GM12878 (cell line): Measurements from ENCODE around the gene C2orf69. TPM values are rescaled to one million over a fixed set of nuclear protein-coding genes. Genes with fewer than 3 reads are reported as not detected.

ENCODE experiments used
- ATAC-seq: fragments of 200-7000 bp; cut with Tn5 transposase; 3 replicates; pipeline ENCODE4 v1.9.1; 2020; ENCODE audit warnings: mild to moderate bottlenecking, moderate library complexity
- BruUV-seq: library from RNA; stranded (reverse); fragments of 400-500 nt; replicated peaks from 2 replicates; lab custom pipeline; 2021; lab: Mats Ljungman, UMichigan
- CTCF ChIA-PET: fragments of 300-600 bp; sonication (Branson Sonifier 250); formaldehyde crosslinking; extraction: SDS; loops from one replicate; lab custom pipeline; 2021; ENCODE audit warnings: inconsistent platforms; lab: Yijun Ruan, JAX
- POLR2A ChIA-PET: fragments of 350-600 bp; formaldehyde crosslinking; extraction: SDS; loops from one replicate; lab custom pipeline; 2021; ENCODE audit warnings: inconsistent platforms; lab: Charles Lee
- RAD21 ChIA-PET: fragments of 300-600 bp; sonication (Branson Sonifier 250); formaldehyde crosslinking; loops from one replicate; lab custom pipeline; 2023; ENCODE audit warnings: antibody characterized with exemption; ENCODE audit not compliant: unreplicated experiment; lab: Charles Lee
- SMC1A ChIA-PET: fragments of 300-600 bp; sonication (Branson Sonifier 250); formaldehyde crosslinking; loops from one replicate; lab custom pipeline; 2023; ENCODE audit not compliant: unreplicated experiment, uncharacterized antibody; lab: Charles Lee
- DNase-seq: peaks from one replicate; pipeline ENCODE4 v3.0.0-alpha.2; 2011; ENCODE audit warnings: low read depth, low spot score
- FAIRE-seq: peaks from 3 replicates; lab custom pipeline; 2011; peaks lifted over from hg19 to GRCh38; lab: Jason Lieb, UNC
- H2AFZ ChIP-seq: 2 replicates; pipeline ENCODE4 v1.6.0; 2011; ENCODE audit warnings: low read depth, low read length, control low read depth; ENCODE audit not compliant: control insufficient read depth
- H3K27ac ChIP-seq: 2 replicates; pipeline ENCODE4 v1.5.1; 2011; ENCODE audit warnings: control low read depth; ENCODE audit not compliant: control insufficient read depth, insufficient read depth
- H3K27me3 ChIP-seq, 2 experiments: replicated peaks in 1 of 2; 2 replicates each; pipeline versions ENCODE4 v1.6.0 to v1.6.1; 2011; ENCODE audit warnings: low read length in 1 of 2; ENCODE audit not compliant: control insufficient read depth in 2 of 2, insufficient read depth in 2 of 2
- H3K36me3 ChIP-seq, 2 experiments: 2 replicates each; pipeline ENCODE4 v1.5.1; 2011; ENCODE audit warnings: low read length in 1 of 2; ENCODE audit not compliant: control insufficient read depth in 2 of 2, insufficient read depth in 2 of 2
- H3K4me1 ChIP-seq: 2 replicates; pipeline ENCODE4 v1.6.1; 2011; ENCODE audit warnings: mild to moderate bottlenecking, low read length, moderate library complexity, mixed read lengths; ENCODE audit not compliant: control insufficient read depth, insufficient read depth
- H3K4me2 ChIP-seq: 2 replicates; pipeline ENCODE4 v1.6.0; 2011; ENCODE audit warnings: control low read depth; ENCODE audit not compliant: control insufficient read depth, insufficient read depth
- H3K4me3 ChIP-seq: fragments of 200-600 bp; sonication (generic); 2 replicates; pipeline ENCODE4 v1.5.1; 2016
- H3K79me2 ChIP-seq: 2 replicates; pipeline ENCODE4 v1.6.0; 2011; ENCODE audit warnings: low read length; ENCODE audit not compliant: control insufficient read depth, insufficient read depth
- H3K9ac ChIP-seq: 2 replicates; pipeline ENCODE4 v1.8.0; 2011; ENCODE audit warnings: low read length, control low read depth, mixed read lengths; ENCODE audit not compliant: control insufficient read depth, insufficient read depth
- H3K9me3 ChIP-seq: replicated peaks from 3 replicates; pipeline ENCODE4 v1.5.1; 2011; ENCODE audit warnings: mild to moderate bottlenecking, low read length; ENCODE audit not compliant: control insufficient read depth, insufficient read depth
- H4K20me1 ChIP-seq: 2 replicates; pipeline ENCODE4 v1.6.0; 2011; ENCODE audit not compliant: control insufficient read depth, insufficient read depth
- BCL11A ChIP-seq: IDR thresholded peaks from 2 replicates; pipeline ENCODE4 v1.6.1; 2011; ENCODE audit warnings: low read depth, low read length
- BCLAF1 ChIP-seq: fragments of 450-650 bp; IDR thresholded peaks from 2 replicates; pipeline ENCODE4 v1.6.1; 2017; ENCODE audit warnings: antibody characterized with exemption, mild to moderate bottlenecking, moderate library complexity
- CBX3 ChIP-seq: fragments of 200-600 bp; sonication (generic); IDR thresholded peaks from 2 replicates; pipeline ENCODE4 v1.6.1; 2016; ENCODE audit warnings: low read depth, borderline replicate concordance
- CBX5 ChIP-seq: sonication (generic); IDR thresholded peaks from 2 replicates; pipeline ENCODE4 v1.6.1; 2016; ENCODE audit warnings: low read depth, moderate library complexity, mild to moderate bottlenecking, inconsistent platforms
- CHD1 ChIP-seq: IDR thresholded peaks from 2 replicates; pipeline ENCODE4 v1.6.1; 2012; ENCODE audit warnings: low read depth, low read length, improper control_type of control experiment
- CHD4 ChIP-seq: fragments of 200-600 bp; sonication (generic); IDR thresholded peaks from 2 replicates; pipeline ENCODE4 v1.6.1; 2016; ENCODE audit warnings: mild to moderate bottlenecking
- EGR1 ChIP-seq, 2 experiments: IDR thresholded peaks; 1 replicate in 1 of 2; 2 replicates in 1 of 2; pipeline ENCODE4 v1.6.1; 2011 to 2012; ENCODE audit warnings: low read depth in 2 of 2, low read length in 2 of 2, borderline replicate concordance in 1 of 2, mild to moderate bottlenecking in 1 of 2, moderate library complexity in 1 of 2
- HDAC2 ChIP-seq: fragments of 200-600 bp; sonication (generic); IDR thresholded peaks from 2 replicates; pipeline ENCODE4 v1.6.1; 2017
- HDAC6 ChIP-seq: fragments of 200-600 bp; sonication (generic); IDR thresholded peaks from one replicate; pipeline ENCODE4 v1.8.0; 2017; ENCODE audit warnings: antibody characterized with exemption; ENCODE audit not compliant: unreplicated experiment
- MTA2 ChIP-seq: fragments of 450-650 bp; IDR thresholded peaks from 2 replicates; pipeline ENCODE4 v1.6.1; 2016; ENCODE audit warnings: low read depth, mild to moderate bottlenecking, moderate library complexity
- NBN ChIP-seq: fragments of 450-650 bp; IDR thresholded peaks from 2 replicates; pipeline ENCODE4 v1.6.1; 2016
- NFYB ChIP-seq: IDR thresholded peaks from 2 replicates; pipeline ENCODE4 v1.6.1; 2011; ENCODE audit warnings: low read depth, mild to moderate bottlenecking, low read length, improper control_type of control experiment, moderate library complexity; ENCODE audit not compliant: insufficient read depth
- PKNOX1 ChIP-seq: fragments of 450-650 bp; IDR thresholded peaks from 2 replicates; pipeline ENCODE4 v1.6.1; 2016; ENCODE audit warnings: mild to moderate bottlenecking
- POU2F2 ChIP-seq: IDR thresholded peaks from 3 replicates; pipeline ENCODE4 v1.6.1; 2011; ENCODE audit warnings: low read depth, mild to moderate bottlenecking, low read length, borderline replicate concordance
- SRF ChIP-seq, 2 experiments: IDR thresholded peaks; 2 replicates each; pipeline ENCODE4 v1.6.1; 2011; ENCODE audit warnings: low read depth in 2 of 2, low read length in 2 of 2, mild to moderate bottlenecking in 1 of 2, moderate library complexity in 1 of 2
- TBL1XR1 ChIP-seq: IDR thresholded peaks from 2 replicates; pipeline ENCODE4 v1.6.1; 2012; ENCODE audit warnings: low read depth, low read length, improper control_type of control experiment
- USF2 ChIP-seq: IDR thresholded peaks from 2 replicates; pipeline ENCODE4 v1.6.1; 2011; ENCODE audit warnings: low read depth, low read length, improper control_type of control experiment, borderline replicate concordance
- ZBED1 ChIP-seq: IDR thresholded peaks from 2 replicates; pipeline ENCODE4 v1.6.1; 2016; ENCODE audit warnings: borderline replicate concordance
- ZBTB11 ChIP-seq: fragments of 450-650 bp; formaldehyde crosslinking; IDR thresholded peaks from 2 replicates; pipeline ENCODE4 v1.5.0; 2022; ENCODE audit warnings: mild to moderate bottlenecking, missing genetic modification characterization
- WGBS: methylation state at CpG from one replicate; pipeline ENCODE4 v1.1.6; 2016; ENCODE audit warnings: low lambda C conversion rate; ENCODE audit not compliant: insufficient replicate concordance, insufficient coverage; ENCODE audit errors: missing lambda C conversion rate; 5-methylcytosine and 5-hydroxymethylcytosine counted together
- in situ Hi-C: fragments of 300-500 bp; cut with MboI; formaldehyde crosslinking; loops from 9 replicates; pipeline ENCODE4 v1.14.3; 2018; ENCODE audit warnings: mixed read lengths
- intact Hi-C: fragments of 100-400 bp; cut with micrococcal nuclease; formaldehyde crosslinking; loops from one replicate; pipeline ENCODE4 v1.14.2; 2022; ENCODE audit not compliant: unreplicated experiment
- polyA plus RNA-seq, 11 experiments: library from polyadenylated mRNA; depleted of rRNA in 4 of 11; unstranded in 6 of 11; stranded (reverse) in 5 of 11; fragments of >200 nt; fragmentation: Nextera tagmentation in 4 of 11; fragmentation: Illumina TruSeq in 1 of 11; extraction: Ambion mirVana in 4 of 11; extraction: Trizol in 1 of 11; gene quantifications; 1 replicate in 1 of 11; 2 replicates in 10 of 11; pipeline versions ENCODE4 v1.2.1 to v1.2.3, GENCODE V29; 2011 to 2016; ENCODE audit warnings: inconsistent platforms in 2 of 11, missing spikeins in 2 of 11, low read depth in 1 of 11
- total RNA-seq, 4 experiments: library from RNA; depleted of rRNA in 3 of 4; stranded (reverse); fragments of >200 nt in 3 of 4; fragmentation: Illumina TruSeq in 1 of 4; extraction: Trizol in 1 of 4; gene quantifications; 2 replicates each; pipeline versions ENCODE4 v1.2.1 to v1.2.3, GENCODE V29; 2013 to 2021

The C2orf69 gene
- total and polyA plus RNA-seq, 10 of the 15 experiments (the other 5 are each of a cell fraction or from before 2014, with no cell fraction given), result 6.3 to 20.3 (median 11.1) TPM

GRCh38 chr2:199895406-199895805 is 15.7 kb upstream of the C2orf69 start:
- no peaks in the 10 kb centered on the region for H3K27me3 ChIP-seq
- no peaks in the 10 kb centered on the region for H3K79me2 ChIP-seq
- no peak for ATAC-seq
- TF ChIP-seq NFYB, result no peak
- TF ChIP-seq CHD1, result no peak
- no peak for TF ChIP-seq NBN
- no peak for TF ChIP-seq HDAC2
- TF ChIP-seq EGR1 (IDR thresholded peaks at IDR 0.05; ENCODE audit: borderline replicate concordance in 1 of 2, low read depth in 2 of 2, low read length in 2 of 2), result no peak
- TF ChIP-seq ZBED1, result no peak
- no peak for TF ChIP-seq CHD4
- no peak for TF ChIP-seq CBX3
- no peak for TF ChIP-seq SRF (IDR thresholded peaks at IDR 0.05; ENCODE audit: low read depth in 2 of 2, low read length in 2 of 2)
- TF ChIP-seq POU2F2, result no peak
- no peak for TF ChIP-seq ZBTB11 (CRISPR knock-in tag)
- TF ChIP-seq MTA2, result no peak
- no peak for TF ChIP-seq CBX5
- TF ChIP-seq PKNOX1, result no peak
- TF ChIP-seq BCLAF1, result no peak
- no peak for TF ChIP-seq USF2
- TF ChIP-seq BCL11A, result no peak
- TF ChIP-seq TBL1XR1, result no peak
- TF ChIP-seq HDAC6, result no peak
- intact Hi-C loops (no loop called here), in situ Hi-C loops (no loop called here)
- ChIA-PET SMC1A (no interaction called here), CTCF (no interaction called here), RAD21 (no interaction called here), POLR2A (no interaction called here)
- no peaks in the 10 kb centered on the region for H3K9me3 ChIP-seq
- no peak overlapping the region for H3K27ac ChIP-seq
- H2AFZ ChIP-seq, result no peak overlapping the region
- H3K4me3 ChIP-seq, result no peak overlapping the region
- no peak overlapping the region for H3K9ac ChIP-seq
- WGBS, result 68% methylated on average over 3 of the region's 3 CpGs
- no TSS peak for BruUV-seq
- DNase-seq, result no peak
- no peak overlapping the region for H3K4me2 ChIP-seq
- FAIRE-seq, result no peak
- H3K4me1 ChIP-seq, result no peaks in the 10 kb centered on the region
- H4K20me1 ChIP-seq, result no peaks in the 10 kb centered on the region
- no peaks in the 10 kb centered on the region for H3K36me3 ChIP-seq
